Right atrium auricular region (tissue), 2 donors: ENCODE results near the gene CKM. TPM values are rescaled to one million over a fixed set of nuclear protein-coding genes. Genes with fewer than 3 reads are reported as not detected.
"Not testable (repeated sequence)": the region's sequence is repeated elsewhere in the genome, so short reads cannot be mapped to it uniquely, and the experiment has no call there.

ENCODE experiments used
- DNase-seq: peaks from one replicate; pipeline ENCODE4 v3.0.0-alpha.2; 2019; ENCODE audit warnings: low spot score
- H3K27ac ChIP-seq, 2 donors: fragments of 200-600 bp; sonication (generic); 1 replicate in 1 of 2; 2 replicates in 1 of 2; pipeline ENCODE4 v1.5.1; 2016 to 2019
- H3K27me3 ChIP-seq, 2 donors: fragments of 200-600 bp; sonication (generic); one replicate each; pipeline versions ENCODE4 v1.5.1 to v1.6.0; 2017 to 2019
- H3K36me3 ChIP-seq: fragments of 200-600 bp; sonication (generic); one replicate; pipeline ENCODE4 v1.5.1; 2016
- H3K4me1 ChIP-seq, 2 donors: fragments of 200-600 bp; sonication (generic); one replicate each; pipeline versions ENCODE4 v1.5.1 to v1.6.0; 2017 to 2019
- H3K4me3 ChIP-seq, 2 donors: fragments of 200-600 bp; sonication (generic); 1 replicate in 1 of 2; 2 replicates in 1 of 2; pipeline ENCODE4 v1.5.1; 2017 to 2019; ENCODE audit warnings: mild to moderate bottlenecking in 1 of 2, moderate library complexity in 1 of 2
- H3K9me3 ChIP-seq, 2 donors: fragments of 200-600 bp; sonication (generic); one replicate each; pipeline ENCODE4 v1.5.1; 2019
- CTCF ChIP-seq, 2 donors: fragments of 200-600 bp; sonication (generic); IDR thresholded peaks; one replicate each; pipeline ENCODE4 v1.5.1; 2019; ENCODE audit warnings: antibody characterized with exemption in 2 of 2
- total RNA-seq, 2 donors: library from RNA; depleted of rRNA; stranded (reverse); fragments of >200 nt; gene quantifications; one replicate each; pipeline ENCODE4 v1.1.0, GENCODE V29; 2016

CKM gene
- total RNA-seq, 2 donors from 2014 or later: 3,033 to 6,121 TPM

- no peak for DNase-seq
- H3K4me3 ChIP-seq: no peak overlapping the region
- TF ChIP-seq CTCF (IDR thresholded peaks at IDR 0.05): no peak
- H3K27me3 ChIP-seq: no peaks in the 10 kb centered on the region
- no peaks in the 10 kb centered on the region for H3K4me1 ChIP-seq
- peaks cover 47% of the 10 kb centered on the region for H3K36me3 ChIP-seq
- H3K9me3 ChIP-seq: no peaks in the 10 kb centered on the region
- no peak overlapping the region for H3K27ac ChIP-seq
Observed at GRCh38 chr19:45278087-45278486, 44.6 kb downstream of the CKM start.

- Histone ChIP-seq H3K4me3 (no peak overlapping the region), H3K9me3 (no peaks in the 10 kb centered on the region), H3K36me3 (peaks cover 49% of the 10 kb centered on the region), H3K27ac (no peak overlapping the region), H3K27me3 (no peaks in the 10 kb centered on the region), H3K4me1 (no peaks in the 10 kb centered on the region)
- DNase-seq: no peak
- TF ChIP-seq CTCF (IDR thresholded peaks at IDR 0.05): no peak
Observed at GRCh38 chr19:45276284-45276687, 46.4 kb downstream of the CKM start.

GRCh38 chr19:45275370-45275971 is 47.2 kb downstream of the CKM start:
- no peak overlapping the region for H3K4me3 ChIP-seq
- TF ChIP-seq CTCF (IDR thresholded peaks at IDR 0.05): no peak

GRCh38 chr19:45273521-45273855 is 49.2 kb downstream of the CKM start:
- peaks cover 35% of the 10 kb centered on the region for H3K36me3 ChIP-seq
- H3K27me3 ChIP-seq: no peaks in the 10 kb centered on the region

More at GRCh38 chr19:45275370-45275971, 47.2 kb downstream of the CKM start:
- Histone ChIP-seq H3K4me1 (no peaks in the 10 kb centered on the region), H3K36me3 (peaks cover 47% of the 10 kb centered on the region), H3K27me3 (no peaks in the 10 kb centered on the region), H3K27ac (no peak overlapping the region), H3K9me3 (no peaks in the 10 kb centered on the region)
- no peak for DNase-seq

GRCh38 chr19:45271735-45272108 is 51.0 kb downstream of the CKM start:
- no peak for TF ChIP-seq CTCF (IDR thresholded peaks at IDR 0.05)
- Histone ChIP-seq H3K27ac (no peak overlapping the region), H3K36me3 (peaks cover 27% of the 10 kb centered on the region), H3K9me3 (no peaks in the 10 kb centered on the region), H3K4me1 (no peaks in the 10 kb centered on the region), H3K27me3 (no peaks in the 10 kb centered on the region), H3K4me3 (no peak overlapping the region)
- no peak for DNase-seq

More at GRCh38 chr19:45273521-45273855, 49.2 kb downstream of the CKM start:
- no peak for TF ChIP-seq CTCF (IDR thresholded peaks at IDR 0.05)
- Histone ChIP-seq H3K9me3 (no peaks in the 10 kb centered on the region), H3K27ac (no peak overlapping the region), H3K4me1 (no peaks in the 10 kb centered on the region), H3K4me3 (no peak overlapping the region)
- no peak for DNase-seq

- no peak overlapping the region for H3K27ac ChIP-seq
- peaks cover 27% of the 10 kb centered on the region for H3K36me3 ChIP-seq
- no peaks in the 10 kb centered on the region for H3K4me1 ChIP-seq
- DNase-seq: no peak
- no peak overlapping the region for H3K4me3 ChIP-seq
- TF ChIP-seq CTCF (IDR thresholded peaks at IDR 0.05): no peak
- no peaks in the 10 kb centered on the region for H3K27me3 ChIP-seq
- H3K9me3 ChIP-seq: no peaks in the 10 kb centered on the region
Observed at GRCh38 chr19:45271098-45271734, 51.5 kb downstream of the CKM start.

GRCh38 chr19:45269939-45270338 is 52.7 kb downstream of the CKM start:
- H3K27ac ChIP-seq, H3K9me3 ChIP-seq, DNase-seq, H3K4me1 ChIP-seq, H3K27me3 ChIP-seq, H3K4me3 ChIP-seq: not testable (repeated sequence)
- peaks cover 26% of the 10 kb centered on the region for H3K36me3 ChIP-seq
